Liver (tissue), 3 donors: ENCODE data around the gene PHLPP1.

ENCODE experiments used
- EGR1 ChIP-seq, 2 donors: IDR thresholded peaks; 2 replicates each; pipeline ENCODE4 v1.6.1; 2016 to 2018; ENCODE audit warnings: antibody characterized with exemption in 2 of 2, low read depth in 2 of 2
- GABPA ChIP-seq, 2 donors: IDR thresholded peaks in 1 of 2; conservative IDR thresholded peaks in 1 of 2; 2 replicates each; pipeline ENCODE4 v1.6.1; 2016; ENCODE audit warnings: antibody characterized with exemption in 2 of 2, mild to moderate bottlenecking in 1 of 2, moderate library complexity in 1 of 2
- JUND ChIP-seq, 2 donors: IDR thresholded peaks; 2 replicates each; pipeline ENCODE4 v1.6.1; 2016; ENCODE audit warnings: antibody characterized with exemption in 2 of 2
- RAD21 ChIP-seq, 2 donors: IDR thresholded peaks; 2 replicates each; pipeline ENCODE4 v1.6.1; 2016; ENCODE audit warnings: antibody characterized with exemption in 2 of 2, mild to moderate bottlenecking in 2 of 2
- RXRA ChIP-seq, 2 donors: IDR thresholded peaks; 2 replicates each; pipeline ENCODE4 v1.6.1; 2017 to 2018; ENCODE audit warnings: antibody characterized with exemption in 2 of 2, mild to moderate bottlenecking in 1 of 2
- TAF1 ChIP-seq: conservative IDR thresholded peaks from 2 replicates; pipeline ENCODE4 v1.6.1; 2016; ENCODE audit warnings: antibody characterized with exemption, mild to moderate bottlenecking
- YY1 ChIP-seq: IDR thresholded peaks from 2 replicates; pipeline ENCODE4 v1.6.1; 2016; ENCODE audit warnings: antibody characterized with exemption, mild to moderate bottlenecking
- TF ChIP-seq, protein P1 (sequence below): fragments of 150-350 bp; IDR thresholded peaks from 2 replicates; pipeline ENCODE4 v1.5.1; 2017; ENCODE audit warnings: improper control_type of control experiment, low read depth, low read length; ENCODE audit not compliant: missing input control
- TF ChIP-seq, protein P2 (sequence below): IDR thresholded peaks from 2 replicates; pipeline ENCODE4 v1.6.1; 2016; ENCODE audit warnings: antibody characterized with exemption, mild to moderate bottlenecking
- donor health status: healthy.
- donor health status: healthy.

DNA sequence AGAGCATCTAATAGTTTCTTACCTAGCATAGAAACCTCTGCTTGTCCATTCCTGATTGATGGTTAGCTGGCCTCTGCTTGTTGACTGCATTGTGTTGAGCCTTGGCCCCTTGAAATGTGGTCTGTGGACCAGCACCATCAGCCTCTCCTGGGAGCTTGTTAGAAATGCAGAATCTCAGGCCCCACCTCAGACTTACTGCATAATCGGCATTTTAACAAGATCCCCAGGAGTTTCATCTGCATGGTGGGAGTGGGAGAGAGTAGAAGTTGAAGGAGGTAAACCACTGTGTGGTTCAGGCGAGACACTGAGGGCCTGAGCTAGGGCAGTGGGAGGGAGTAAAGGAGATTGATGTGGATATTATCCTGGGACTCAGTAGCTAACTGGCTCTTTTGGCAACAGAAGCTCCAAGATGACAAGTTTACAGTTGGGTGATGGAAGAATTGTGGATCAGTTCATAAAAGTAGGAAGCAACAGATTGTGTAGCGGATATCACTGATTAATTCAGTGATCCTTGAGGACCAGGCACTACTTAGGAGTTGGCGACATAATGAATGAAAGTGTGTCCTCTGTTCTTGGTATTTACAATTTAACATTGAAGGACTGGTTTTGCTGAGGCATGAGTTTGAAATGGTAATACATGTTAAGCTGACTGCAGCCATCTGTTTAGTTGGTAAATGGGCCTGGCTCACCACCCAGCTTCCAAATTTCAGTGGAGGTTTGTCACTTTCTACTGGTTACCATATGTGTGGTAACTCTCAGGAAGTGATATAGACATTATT lies 20.9 kb downstream of the PHLPP1 start:
- TF ChIP-seq, protein P1, sequence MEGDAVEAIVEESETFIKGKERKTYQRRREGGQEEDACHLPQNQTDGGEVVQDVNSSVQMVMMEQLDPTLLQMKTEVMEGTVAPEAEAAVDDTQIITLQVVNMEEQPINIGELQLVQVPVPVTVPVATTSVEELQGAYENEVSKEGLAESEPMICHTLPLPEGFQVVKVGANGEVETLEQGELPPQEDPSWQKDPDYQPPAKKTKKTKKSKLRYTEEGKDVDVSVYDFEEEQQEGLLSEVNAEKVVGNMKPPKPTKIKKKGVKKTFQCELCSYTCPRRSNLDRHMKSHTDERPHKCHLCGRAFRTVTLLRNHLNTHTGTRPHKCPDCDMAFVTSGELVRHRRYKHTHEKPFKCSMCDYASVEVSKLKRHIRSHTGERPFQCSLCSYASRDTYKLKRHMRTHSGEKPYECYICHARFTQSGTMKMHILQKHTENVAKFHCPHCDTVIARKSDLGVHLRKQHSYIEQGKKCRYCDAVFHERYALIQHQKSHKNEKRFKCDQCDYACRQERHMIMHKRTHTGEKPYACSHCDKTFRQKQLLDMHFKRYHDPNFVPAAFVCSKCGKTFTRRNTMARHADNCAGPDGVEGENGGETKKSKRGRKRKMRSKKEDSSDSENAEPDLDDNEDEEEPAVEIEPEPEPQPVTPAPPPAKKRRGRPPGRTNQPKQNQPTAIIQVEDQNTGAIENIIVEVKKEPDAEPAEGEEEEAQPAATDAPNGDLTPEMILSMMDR, result no peak
- TF ChIP-seq RAD21 (IDR thresholded peaks at IDR 0.05), result no peak
- TF ChIP-seq TAF1, result no peak
- no peak for TF ChIP-seq EGR1 (IDR thresholded peaks at IDR 0.05; ENCODE audit: low read depth in 2 of 2)
- TF ChIP-seq, protein P2, sequence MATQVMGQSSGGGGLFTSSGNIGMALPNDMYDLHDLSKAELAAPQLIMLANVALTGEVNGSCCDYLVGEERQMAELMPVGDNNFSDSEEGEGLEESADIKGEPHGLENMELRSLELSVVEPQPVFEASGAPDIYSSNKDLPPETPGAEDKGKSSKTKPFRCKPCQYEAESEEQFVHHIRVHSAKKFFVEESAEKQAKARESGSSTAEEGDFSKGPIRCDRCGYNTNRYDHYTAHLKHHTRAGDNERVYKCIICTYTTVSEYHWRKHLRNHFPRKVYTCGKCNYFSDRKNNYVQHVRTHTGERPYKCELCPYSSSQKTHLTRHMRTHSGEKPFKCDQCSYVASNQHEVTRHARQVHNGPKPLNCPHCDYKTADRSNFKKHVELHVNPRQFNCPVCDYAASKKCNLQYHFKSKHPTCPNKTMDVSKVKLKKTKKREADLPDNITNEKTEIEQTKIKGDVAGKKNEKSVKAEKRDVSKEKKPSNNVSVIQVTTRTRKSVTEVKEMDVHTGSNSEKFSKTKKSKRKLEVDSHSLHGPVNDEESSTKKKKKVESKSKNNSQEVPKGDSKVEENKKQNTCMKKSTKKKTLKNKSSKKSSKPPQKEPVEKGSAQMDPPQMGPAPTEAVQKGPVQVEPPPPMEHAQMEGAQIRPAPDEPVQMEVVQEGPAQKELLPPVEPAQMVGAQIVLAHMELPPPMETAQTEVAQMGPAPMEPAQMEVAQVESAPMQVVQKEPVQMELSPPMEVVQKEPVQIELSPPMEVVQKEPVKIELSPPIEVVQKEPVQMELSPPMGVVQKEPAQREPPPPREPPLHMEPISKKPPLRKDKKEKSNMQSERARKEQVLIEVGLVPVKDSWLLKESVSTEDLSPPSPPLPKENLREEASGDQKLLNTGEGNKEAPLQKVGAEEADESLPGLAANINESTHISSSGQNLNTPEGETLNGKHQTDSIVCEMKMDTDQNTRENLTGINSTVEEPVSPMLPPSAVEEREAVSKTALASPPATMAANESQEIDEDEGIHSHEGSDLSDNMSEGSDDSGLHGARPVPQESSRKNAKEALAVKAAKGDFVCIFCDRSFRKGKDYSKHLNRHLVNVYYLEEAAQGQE, result no peak
- no peak for TF ChIP-seq GABPA (IDR thresholded peaks at IDR 0.05 in 1 of 2, conservative IDR thresholded peaks at IDR 0.05 in 1 of 2)
- no peak for TF ChIP-seq RXRA (IDR thresholded peaks at IDR 0.05)
- no peak for TF ChIP-seq JUND (IDR thresholded peaks at IDR 0.05)
- no peak for TF ChIP-seq YY1
